Body of pancreas (tissue), 4 donors: ENCODE measurements around the gene ZDHHC24.

ENCODE experiments used
- CTCF ChIP-seq, 7 experiments: fragments of 450-650 bp in 4 of 7; fragments of 200-600 bp in 3 of 7; sonication (generic) in 3 of 7; IDR thresholded peaks; one replicate each; pipeline ENCODE4 v1.5.1; 2016 to 2019; ENCODE audit warnings: antibody characterized with exemption in 7 of 7
- POLR2A ChIP-seq, 3 donors: fragments of 450-650 bp; IDR thresholded peaks; one replicate each; pipeline ENCODE4 v1.6.1; 2016; ENCODE audit warnings: antibody characterized with exemption in 3 of 3, mild to moderate bottlenecking in 2 of 3

DNA sequence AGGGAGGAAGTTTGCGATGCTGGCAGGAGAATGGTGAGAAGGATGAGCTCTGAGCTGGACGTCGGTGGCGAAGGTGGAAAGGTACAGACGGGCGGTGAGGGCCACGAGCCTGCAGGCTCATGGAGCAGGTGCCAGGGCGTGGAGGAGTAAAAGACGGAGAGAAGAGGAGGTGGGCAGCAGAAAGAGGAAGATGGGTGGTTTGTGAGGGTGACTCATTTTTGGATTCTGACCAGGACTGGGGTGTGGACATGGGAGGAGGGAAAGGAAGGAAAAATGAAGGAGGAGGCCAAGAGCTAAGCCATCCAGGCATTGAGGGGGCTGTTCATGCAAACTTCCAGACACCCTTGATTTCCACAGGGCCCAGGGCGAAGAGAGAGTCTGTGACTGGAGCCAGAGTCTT is 3.5 kb downstream of the ZDHHC24 start:
- TF ChIP-seq CTCF (IDR thresholded peaks at IDR 0.05), result no peak
- no peak for TF ChIP-seq POLR2A (IDR thresholded peaks at IDR 0.05)
